HG02623 (cell line): ENCODE results near the gene POLD3.
"Not testable (repeated sequence)": the region's sequence is repeated elsewhere in the genome, so short reads cannot be mapped to it uniquely, and the experiment has no call there.

Experiments used
- ATAC-seq: cut with Tn5 transposase; IDR thresholded peaks from one replicate; pipeline ENCODE4 v1.9.1; 2021; ENCODE audit warnings: moderate library complexity; ENCODE audit not compliant: unreplicated experiment

The POLD3 gene

DNA sequence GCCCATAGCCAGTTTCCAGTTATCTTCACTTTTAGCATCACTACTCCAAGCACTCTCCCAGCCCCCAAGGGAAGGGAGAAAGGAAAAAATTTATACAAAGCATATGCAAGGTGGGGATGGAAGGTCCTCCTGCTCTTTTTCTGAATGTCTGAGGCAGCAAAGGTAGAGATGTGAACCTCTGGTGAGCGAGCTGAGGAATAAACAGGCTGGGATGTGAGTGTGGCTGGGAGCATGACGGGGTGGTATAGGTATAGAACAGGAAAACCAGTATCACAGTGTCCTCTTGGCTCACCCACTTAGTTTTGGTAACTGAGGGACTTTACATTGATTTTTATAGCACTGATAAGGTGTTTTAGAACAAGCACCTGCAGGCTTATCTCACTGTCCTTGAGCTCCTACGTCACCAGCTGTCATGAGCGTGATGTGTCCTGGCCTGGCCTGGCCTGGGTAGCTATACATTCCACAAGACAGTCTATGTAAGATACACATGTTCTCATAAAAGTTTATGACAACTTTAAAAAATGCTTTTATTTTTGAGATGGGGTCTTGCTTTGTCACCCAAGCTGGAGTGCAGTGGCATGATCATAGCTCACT, 10.3 kb upstream of the POLD3 start:
- no peak for ATAC-seq

- no peak for ATAC-seq
These were observed 9.3 kb upstream of the POLD3 start for GRCh38 chr11:74583024-74583624.

- ATAC-seq: not testable (repeated sequence)
These were observed 1.9 kb upstream of the POLD3 start for GRCh38 chr11:74590492-74590891.

DNA sequence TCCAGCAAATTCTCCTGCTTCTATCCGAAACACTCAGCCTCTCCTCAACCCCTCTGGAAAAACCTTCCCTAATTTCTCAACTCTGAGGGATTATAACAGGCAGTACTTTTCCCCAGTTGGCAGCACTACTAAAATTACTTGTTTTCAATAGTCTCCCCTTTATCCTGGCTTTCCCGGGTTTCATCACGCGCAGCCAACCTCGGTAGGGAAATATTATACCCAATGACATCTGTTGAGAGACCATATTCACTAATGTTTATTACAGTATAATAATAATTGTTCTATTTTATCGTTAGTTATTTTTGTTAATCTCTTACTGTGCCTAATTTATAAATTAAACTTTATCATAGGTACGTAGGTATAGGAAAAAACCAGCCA, 330 bp upstream of the POLD3 start:
- ATAC-seq: peak; percentile 5

- no peak for ATAC-seq
These were observed 1.1 kb downstream of the POLD3 start for GRCh38 chr11:74593463-74593862.

DNA sequence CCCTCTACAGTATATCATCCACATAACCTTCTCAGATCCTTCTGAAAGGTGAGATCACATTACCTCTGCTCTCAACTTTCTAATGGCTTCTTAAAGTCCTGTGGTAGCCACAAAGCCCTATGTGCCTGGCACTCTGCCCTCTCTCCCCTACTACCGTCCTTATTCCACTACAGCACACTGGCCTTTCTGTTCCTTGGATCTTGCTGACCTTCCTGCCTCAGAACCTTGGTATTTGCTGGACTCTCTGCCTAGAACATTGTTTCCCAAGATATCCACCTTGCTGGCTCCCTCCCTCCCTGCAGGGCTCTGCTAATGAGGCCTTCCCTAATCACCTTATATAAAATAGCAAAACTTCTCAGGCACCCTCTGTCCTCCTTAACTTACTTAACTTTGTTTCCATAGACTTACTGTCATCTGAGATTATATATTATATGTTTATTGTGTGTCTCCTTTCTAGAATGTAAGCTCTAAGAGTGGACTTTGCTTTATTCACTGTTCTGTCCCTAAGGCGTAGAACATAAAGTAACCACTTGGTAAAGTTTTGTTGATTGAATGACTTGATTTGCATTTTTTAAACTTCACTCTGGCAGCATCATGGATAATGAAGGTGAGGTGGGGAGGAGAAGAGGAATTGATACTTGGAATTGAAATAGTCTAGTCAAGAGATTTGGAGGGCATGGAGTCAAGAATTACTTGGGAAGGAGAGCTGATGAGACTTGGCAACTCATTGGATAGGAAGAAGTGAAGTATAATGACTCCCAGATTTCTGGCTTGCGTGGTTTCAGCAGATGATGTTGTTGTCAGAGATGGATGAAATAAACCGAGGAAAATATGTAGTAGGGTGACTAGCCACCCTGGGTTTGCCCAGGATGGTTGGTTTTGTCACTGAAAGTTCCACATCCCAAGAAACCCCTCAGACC, 10.5 kb downstream of the POLD3 start:
- no peak for ATAC-seq

DNA sequence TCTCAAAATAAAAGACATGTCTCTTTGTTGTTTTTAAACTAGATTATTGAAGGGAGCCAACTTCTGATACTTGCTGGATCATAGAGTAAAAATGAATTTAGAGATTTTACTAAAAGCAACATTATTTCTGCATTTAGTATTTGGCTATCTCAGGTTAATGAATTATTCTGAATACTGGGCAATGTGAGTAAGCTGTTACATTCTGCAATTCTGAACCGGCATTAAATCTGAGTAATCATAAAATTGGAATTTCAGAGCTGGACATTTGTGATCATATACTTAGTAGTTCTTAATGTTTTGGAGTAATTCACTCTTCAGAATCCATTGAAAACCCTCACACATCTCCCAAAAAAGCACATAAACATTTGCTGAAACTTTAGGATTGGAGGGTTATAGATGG, 11.5 kb downstream of the POLD3 start:
- no peak for ATAC-seq

DNA sequence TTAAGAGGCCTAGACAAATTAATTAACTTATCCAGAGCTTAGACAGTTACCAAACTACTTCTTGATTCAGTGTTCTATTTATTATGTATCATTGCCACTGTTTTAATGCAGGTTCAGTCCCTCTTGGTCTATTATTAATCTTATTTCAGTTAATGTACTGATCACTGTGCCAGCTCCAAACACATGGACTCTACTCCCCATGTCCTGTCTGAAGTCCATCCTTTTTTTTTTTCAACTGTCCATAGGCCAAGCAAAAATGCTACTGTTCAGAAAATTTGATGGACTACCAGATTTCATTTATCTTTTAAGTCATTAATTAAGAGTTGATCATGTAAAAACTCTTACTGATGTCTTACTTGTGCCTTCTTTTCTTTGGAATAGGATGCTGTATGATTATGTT, 11.9 kb downstream of the POLD3 start:
- no peak for ATAC-seq

DNA sequence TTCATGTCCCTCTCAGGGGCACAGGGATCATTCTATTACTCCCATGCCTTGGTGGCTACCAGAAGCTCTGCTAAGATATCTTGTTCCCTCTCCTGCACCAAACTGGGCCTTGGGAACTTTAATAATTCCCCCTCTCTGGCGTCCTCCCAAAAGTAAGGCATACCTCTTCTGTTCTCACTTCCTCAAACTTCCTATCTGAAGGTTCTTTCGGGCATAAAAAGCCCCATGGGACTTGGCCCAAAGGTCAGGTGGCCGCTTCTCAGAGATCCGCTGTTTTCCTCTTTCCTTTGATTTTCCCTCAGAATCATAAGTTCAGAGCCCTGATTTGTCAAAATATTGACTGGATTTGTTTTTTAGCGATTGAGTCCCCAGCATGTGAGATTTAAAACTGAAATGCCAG, 13.0 kb downstream of the POLD3 start:
- no peak for ATAC-seq

DNA sequence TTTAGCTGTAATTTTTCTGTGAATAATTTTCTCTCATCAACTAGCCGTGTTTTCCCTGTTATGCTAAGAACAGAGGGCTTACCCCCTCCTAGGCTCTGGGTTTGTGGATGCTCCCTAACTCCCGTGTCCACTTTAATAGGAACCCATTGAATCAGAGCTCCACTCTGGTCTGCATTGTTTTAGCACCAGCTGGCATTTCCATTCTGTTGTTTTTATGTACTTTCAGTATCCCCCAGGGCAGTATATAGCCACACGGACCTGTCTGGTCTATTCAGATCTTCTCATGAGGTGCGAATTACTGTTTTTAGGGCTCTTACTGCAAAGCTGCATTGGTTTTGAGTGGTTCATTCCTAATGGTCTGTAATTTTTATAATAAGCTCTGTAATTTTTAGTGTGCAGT, 16.0 kb downstream of the POLD3 start:
- no peak for ATAC-seq

DNA sequence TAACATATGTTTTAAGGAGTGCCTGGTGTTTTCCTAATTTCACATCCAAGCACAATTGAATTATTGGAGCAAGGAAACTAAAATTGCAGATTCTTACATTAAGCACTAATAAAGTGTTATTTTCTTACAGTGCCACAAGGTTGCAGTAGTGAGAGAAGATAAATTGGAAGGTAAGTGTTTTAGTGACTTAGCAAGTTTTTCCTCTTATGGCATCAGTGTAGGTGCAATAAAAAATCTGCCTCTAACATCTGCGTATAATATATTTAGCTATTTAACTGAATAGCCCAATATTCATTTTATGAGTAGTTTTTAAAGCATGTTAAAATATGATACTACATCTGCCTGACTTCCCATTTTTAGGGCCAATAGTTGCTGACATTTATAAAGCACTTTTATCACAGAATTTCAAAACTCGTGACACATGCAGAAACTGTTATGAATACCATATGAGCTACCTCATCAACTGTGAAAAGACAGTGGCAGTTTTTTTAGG, 19.0 kb downstream of the POLD3 start:
- no peak for ATAC-seq

GRCh38 chr11:74612877-74613276, 20.5 kb downstream of the POLD3 start:
- no peak for ATAC-seq

DNA sequence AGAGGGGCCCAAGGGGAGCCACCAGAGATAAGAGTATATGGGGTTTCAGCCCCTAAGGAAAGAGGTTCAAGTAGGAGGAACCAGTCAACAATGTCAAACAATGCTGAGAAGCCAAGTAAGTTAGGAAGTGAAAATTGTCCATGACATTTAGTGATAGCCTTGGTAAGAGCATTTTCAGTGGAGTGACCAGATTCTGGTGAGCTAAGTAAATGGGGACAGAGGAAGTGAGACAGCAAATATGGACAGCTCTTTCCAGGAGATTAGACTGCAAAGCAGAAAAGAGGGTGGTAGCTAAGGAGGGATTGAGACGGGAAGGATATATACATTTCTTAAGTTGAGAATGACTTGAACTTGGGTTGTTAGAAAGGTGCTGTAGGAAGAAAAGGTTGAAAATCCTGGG, 22.9 kb downstream of the POLD3 start:
- ATAC-seq: no peak

GRCh38 chr11:74615988-74616387, 23.6 kb downstream of the POLD3 start:
- ATAC-seq: no peak

DNA sequence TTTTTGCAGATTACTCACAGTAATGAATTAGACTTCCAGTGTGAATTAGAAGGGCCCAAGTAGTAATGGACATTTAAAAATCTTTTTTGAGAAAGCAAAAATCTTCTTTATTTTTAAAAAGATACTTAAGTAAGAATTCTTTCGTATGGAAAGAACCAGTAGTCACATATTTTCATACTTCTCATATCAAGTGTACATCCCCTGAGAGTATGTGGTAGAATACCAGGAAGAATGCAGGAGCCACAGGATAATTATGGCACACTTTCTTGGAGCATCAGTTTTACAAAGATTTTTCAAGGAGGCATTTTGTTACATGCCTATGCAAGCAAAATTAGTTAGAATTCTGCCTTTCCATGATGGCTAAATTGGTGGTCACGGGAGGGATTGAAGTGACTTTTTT, 28.1 kb downstream of the POLD3 start:
- ATAC-seq: no peak

DNA sequence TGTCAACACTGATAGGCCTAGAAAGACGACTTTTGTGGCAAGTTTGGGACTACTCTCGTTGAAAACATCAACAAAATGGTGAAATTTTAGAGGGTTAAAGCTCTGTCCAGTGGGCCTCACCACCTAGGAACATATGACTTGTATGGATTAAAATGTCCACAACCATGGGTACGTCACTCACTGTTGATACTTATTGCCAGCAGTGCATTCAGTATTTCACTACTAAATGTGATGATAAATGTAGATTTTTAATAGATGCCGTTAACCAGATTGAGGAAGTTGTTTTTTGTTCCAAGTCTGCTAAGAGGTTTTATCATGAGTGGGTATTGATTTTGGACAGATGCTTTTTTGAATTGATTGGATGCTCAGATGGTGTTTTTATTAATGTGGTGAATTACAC, 33.7 kb downstream of the POLD3 start:
- no peak for ATAC-seq

DNA sequence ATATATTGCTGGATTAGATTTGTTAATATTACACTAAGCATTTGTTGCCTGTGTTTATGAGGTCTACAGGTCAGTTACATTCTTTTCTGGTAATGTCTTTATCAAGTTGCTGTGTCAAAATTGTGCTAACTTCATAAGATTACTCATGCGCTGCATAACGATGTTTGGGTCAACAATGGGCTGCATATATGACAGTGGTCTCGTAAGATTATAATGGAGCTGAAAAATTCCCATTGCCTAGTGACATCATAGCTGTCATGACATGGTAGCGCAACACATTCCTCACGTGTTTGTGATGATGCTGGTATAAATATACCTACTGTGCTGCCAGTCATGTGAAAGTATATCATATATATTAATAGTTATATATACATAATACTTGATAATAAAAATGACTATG, 34.2 kb downstream of the POLD3 start:
- ATAC-seq: no peak

GRCh38 chr11:74627381-74627780, 35.0 kb downstream of the POLD3 start:
- no peak for ATAC-seq

DNA sequence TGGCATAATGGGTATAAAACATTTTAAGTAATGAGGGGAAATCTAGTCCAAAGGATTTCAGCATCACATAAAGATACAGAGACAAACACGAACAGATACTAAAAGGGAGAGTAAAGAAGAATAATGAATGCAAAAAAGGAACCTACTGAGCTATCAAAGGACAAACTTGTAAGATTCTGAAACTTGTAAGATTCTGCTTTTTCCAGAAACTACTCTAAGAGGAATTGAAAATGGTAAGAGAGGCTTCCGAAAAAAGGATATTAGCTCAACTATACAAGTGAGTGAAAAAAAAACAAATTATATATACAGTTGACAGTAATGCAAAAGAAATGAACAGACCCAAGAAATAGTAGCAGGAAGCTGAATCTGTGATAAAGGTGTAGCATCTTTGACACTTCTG, 37.7 kb downstream of the POLD3 start:
- no peak for ATAC-seq

DNA sequence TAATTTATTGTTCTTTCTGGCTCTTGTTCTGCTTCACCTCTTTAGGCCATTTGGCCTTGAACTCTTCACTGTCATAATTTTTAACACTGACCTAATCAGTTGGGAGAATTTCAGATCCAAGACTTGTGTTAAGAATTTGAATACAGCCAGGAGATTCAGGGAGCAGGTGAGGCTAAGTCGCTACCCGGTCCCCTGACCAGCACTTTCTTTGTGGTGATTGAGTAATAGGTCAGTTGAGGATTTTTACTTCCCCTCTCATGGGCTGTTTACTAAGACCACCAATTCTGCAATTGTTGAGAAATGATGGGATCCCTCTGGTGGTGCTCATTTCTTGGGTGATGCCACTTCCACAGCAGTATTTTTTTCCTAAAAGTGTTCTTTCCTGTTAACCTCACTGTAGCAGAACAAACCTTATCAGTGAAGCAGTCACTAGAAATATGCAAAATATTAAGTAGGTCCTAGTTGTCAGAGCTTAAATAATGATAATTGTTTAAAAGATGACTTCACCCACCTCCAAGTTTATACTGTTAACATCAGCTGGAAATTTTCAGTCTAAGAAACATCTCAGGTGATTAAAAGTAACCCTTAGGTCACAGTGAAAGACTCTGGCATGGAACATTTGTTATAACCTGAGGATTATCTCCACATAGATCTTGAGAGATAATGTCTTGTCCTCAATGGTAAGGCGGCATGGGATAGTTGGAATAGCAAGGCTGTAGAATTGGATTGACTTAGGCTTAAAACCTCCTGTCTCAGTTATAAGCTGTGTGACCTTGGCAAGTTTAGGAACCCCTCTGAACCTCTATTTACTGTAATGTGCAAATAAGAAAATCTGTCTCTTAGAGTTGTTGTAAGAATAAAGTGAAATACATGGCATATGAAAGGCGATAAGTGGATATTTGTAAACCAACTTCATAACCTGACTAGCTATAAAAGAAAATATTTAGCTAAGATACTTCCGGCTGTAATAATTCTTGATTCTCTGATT, 41.3 kb downstream of the POLD3 start:
- ATAC-seq: no peak

- ATAC-seq: no peak
These were observed 42.2 kb downstream of the POLD3 start for GRCh38 chr11:74634537-74634936.
